HCT116 (cell line): ENCODE measurements around the gene SLC22A2.

Experiments
- CTCF ChIP-seq, 3 experiments: fragments of 200-600 bp in 1 of 3; sonication (generic) in 1 of 3; IDR thresholded peaks in 2 of 3; conservative IDR thresholded peaks in 1 of 3; 2 replicates each; pipeline ENCODE4 v1.5.1; 2012 to 2017; ENCODE audit warnings: low read depth in 2 of 3, low read length in 2 of 3, antibody characterized with exemption in 1 of 3, borderline replicate concordance in 1 of 3, control low read depth in 1 of 3, mild to moderate bottlenecking in 1 of 3, mixed read lengths in 1 of 3, mixed run types in 1 of 3, moderate library complexity in 1 of 3; ENCODE audit not compliant: insufficient read depth in 1 of 3
- EZH2phosphoT487 ChIP-seq: fragments of 200-600 bp; IDR thresholded peaks from 2 replicates; pipeline ENCODE4 v1.6.1; 2018; ENCODE audit warnings: antibody characterized with exemption, borderline replicate concordance
- YY1 ChIP-seq: IDR thresholded peaks from 2 replicates; pipeline ENCODE4 v1.6.1; 2011; ENCODE audit warnings: low read length, low read depth, moderate library complexity, mild to moderate bottlenecking; ENCODE audit not compliant: insufficient replicate concordance; ENCODE audit errors: extremely low read depth

GRCh38 chr6:160194808-160195207 lies 63.8 kb downstream of the SLC22A2 start:
- no peak for TF ChIP-seq EZH2phosphoT487
- no peak for TF ChIP-seq YY1
- TF ChIP-seq CTCF (IDR thresholded peaks at IDR 0.05 in 2 of 3, conservative IDR thresholded peaks at IDR 0.05 in 1 of 3; ENCODE audit: borderline replicate concordance in 1 of 3, insufficient read depth in 1 of 3, low read depth in 2 of 3, low read length in 2 of 3) = no peak
